Upper lobe of right lung (tissue), 1 donor: ENCODE results near the gene NME4. TPM values are rescaled to one million over a fixed set of nuclear protein-coding genes. Genes with fewer than 3 reads are reported as not detected.

ENCODE experiments used
- ATAC-seq: fragments of 200-7000 bp; cut with Tn5 transposase; one replicate; pipeline ENCODE4 v1.9.1; 2020; ENCODE audit warnings: mild to moderate bottlenecking, moderate library complexity
- DNase-seq: peaks from one replicate; pipeline ENCODE4 v3.0.0-alpha.2; 2020
- H3K27ac ChIP-seq: fragments of 200-600 bp; one replicate; pipeline ENCODE4 v1.8.0; 2022
- H3K27me3 ChIP-seq: fragments of 200-600 bp; one replicate; pipeline ENCODE4 v1.8.0; 2022; ENCODE audit warnings: mild to moderate bottlenecking
- H3K36me3 ChIP-seq: fragments of 200-600 bp; one replicate; pipeline ENCODE4 v1.8.0; 2022
- H3K4me1 ChIP-seq: fragments of 200-600 bp; one replicate; pipeline ENCODE4 v1.8.0; 2022
- H3K4me3 ChIP-seq: fragments of 200-600 bp; one replicate; pipeline ENCODE4 v1.8.0; 2022; ENCODE audit warnings: mild to moderate bottlenecking
- H3K9me3 ChIP-seq: fragments of 200-600 bp; one replicate; pipeline ENCODE4 v1.8.0; 2022
- CTCF ChIP-seq: fragments of 200-600 bp; IDR thresholded peaks from one replicate; pipeline ENCODE4 v1.8.0; 2022; ENCODE audit warnings: antibody characterized with exemption
- intact Hi-C: fragments of 100-400 bp; cut with DNase I; formaldehyde crosslinking; loops from one replicate; pipeline ENCODE4 v1.11.0; 2022
- total RNA-seq: library from RNA; stranded (reverse); fragmentation: NEBNext Ultra II Directional; extraction: Animal tissue kit (Norgen Biotek cat#: 25700); gene quantifications from one replicate; pipeline ENCODE4 v1.2.1, GENCODE V29; 2021
- donor health status: DM: no; HTN: yes; CAD: no; lungs with severe emphysema.

The NME4 gene
- total RNA-seq, 1 donor from 2014 or later = 45.6 TPM

GRCh38 chr16:380762-381011 lies 16.3 kb upstream of the NME4 start:
- H3K9me3 ChIP-seq = no peaks in the 10 kb centered on the region
- H3K4me3 ChIP-seq = peak overlapping the region; percentile 93
- intact Hi-C loops = no loop called here
- ATAC-seq (peak; percentile 6), DNase-seq (no peak)
- no peaks in the 10 kb centered on the region for H3K27me3 ChIP-seq
- H3K36me3 ChIP-seq = peaks cover 18% of the 10 kb centered on the region
- TF ChIP-seq CTCF = no peak
- H3K27ac ChIP-seq = peak overlapping the region; percentile 66
- H3K4me1 ChIP-seq = peaks cover 29% of the 10 kb centered on the region

- Histone ChIP-seq H3K27ac (peak overlapping the region; percentile 66), H3K4me1 (peaks cover 29% of the 10 kb centered on the region), H3K36me3 (peaks cover 13% of the 10 kb centered on the region), H3K9me3 (no peaks in the 10 kb centered on the region), H3K4me3 (peak overlapping the region; percentile 93), H3K27me3 (no peaks in the 10 kb centered on the region)
- ATAC-seq (peak; percentile 21), DNase-seq (peak; percentile 80)
- no peak for TF ChIP-seq CTCF
- intact Hi-C loops = no loop called here
Measured at GRCh38 chr16:381012-381788, 15.8 kb upstream of the NME4 start.

- Histone ChIP-seq H3K27ac (peak within 1 kb of the TSS; percentile 66), H3K27me3 (no peaks in the 10 kb centered on the region), H3K4me1 (peaks cover 29% of the 10 kb centered on the region), H3K36me3 (peaks cover 4% of the 10 kb centered on the region), H3K9me3 (no peaks in the 10 kb centered on the region), H3K4me3 (peak within 1 kb of the TSS; percentile 93)
- peak; percentile 79 for ATAC-seq
- intact Hi-C loops = no loop called here
- no peak for TF ChIP-seq CTCF
- peak; percentile 88 for DNase-seq
Measured at GRCh38 chr16:381789-382717, 14.9 kb upstream of the NME4 start, which contains the start of gene PGAP6. Gene PGAP6, minus strand, starts transcription at chr16:381978. Its CDS starts 157 bp downstream, at chr16:381821.

GRCh38 chr16:383326-384051 lies 13.5 kb upstream of the NME4 start:
- H3K4me3 ChIP-seq = peak overlapping the region; percentile 80

More at GRCh38 chr16:383326-384051, 13.5 kb upstream of the NME4 start:
- Histone ChIP-seq H3K27ac (peak overlapping the region; percentile 61), H3K27me3 (no peaks in the 10 kb centered on the region), H3K4me1 (peaks cover 29% of the 10 kb centered on the region), H3K9me3 (no peaks in the 10 kb centered on the region), H3K36me3 (no peaks in the 10 kb centered on the region)
- DNase-seq (no peak), ATAC-seq (peak; percentile 12)
- TF ChIP-seq CTCF = no peak
- intact Hi-C loops = no loop called here
